Measurements from ENCODE around the gene SEMG1. TPM values are rescaled to one million over a fixed set of nuclear protein-coding genes. Genes with fewer than 3 reads are reported as not detected.

The SEMG1 gene
- total RNA-seq, 1 experiment from 2014 or later, result 2.0 TPM

DNA sequence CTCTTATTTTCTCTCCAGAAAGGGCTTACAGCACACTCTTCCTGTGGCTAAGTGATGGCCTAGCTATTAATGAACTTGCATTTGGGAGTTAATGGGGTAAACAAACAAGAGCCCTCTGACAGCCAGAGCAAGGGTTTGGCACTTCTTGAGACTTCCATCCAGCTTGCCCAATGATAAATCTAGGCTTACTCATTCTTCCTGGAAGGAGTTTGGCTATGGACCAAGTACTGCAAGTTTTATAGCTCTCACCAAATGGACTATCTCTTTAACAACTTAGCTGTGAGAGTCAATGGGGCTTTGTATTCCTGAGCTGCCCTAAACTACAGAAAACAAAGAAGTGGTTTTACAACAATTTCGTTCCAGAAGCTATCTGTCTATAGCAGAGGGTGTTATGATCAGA lies 48.9 kb upstream of the SEMG1 start:
- Histone ChIP-seq H4K5ac (ENCODE audit: insufficient read length, low read depth, low read length) (no peak overlapping the region), H2AK5ac (ENCODE audit: insufficient read length, low read length) (no peak overlapping the region), H2BK15ac (ENCODE audit: low read depth, low read length) (no peak overlapping the region), H4K20me1 (ENCODE audit: control insufficient read depth, insufficient read depth, insufficient read length) (no peaks in the 10 kb centered on the region), H3K9ac (ENCODE audit: extremely low read depth, insufficient read length, low read length) (no peak overlapping the region), H3K9me3 (ENCODE audit: control insufficient read depth, low read depth, low read length) (no peaks in the 10 kb centered on the region), H3T11ph (ENCODE audit: low read length) (no peak overlapping the region), H3K23ac (ENCODE audit: insufficient read length, low read depth, low read length) (no peak overlapping the region), H4K91ac (ENCODE audit: insufficient read length, low read depth, low read length) (no peak overlapping the region), H3K27me3 (ENCODE audit: insufficient read depth, low read length) (no peaks in the 10 kb centered on the region), H2BK12ac (ENCODE audit: insufficient read length, low read depth, low read length) (no peak overlapping the region), H3K4me2 (ENCODE audit: insufficient read depth, insufficient read length, low read length) (no peak overlapping the region), H3K4ac (ENCODE audit: low read depth, low read length) (no peak overlapping the region), H3K56ac (ENCODE audit: insufficient read length, low read depth, low read length) (no peak overlapping the region), H2BK5ac (ENCODE audit: insufficient read length, low read length) (no peak overlapping the region), H3K79me2 (ENCODE audit: insufficient read depth, low read length) (no peaks in the 10 kb centered on the region), H2AFZ (ENCODE audit: low read length) (no peak overlapping the region), H3K27ac (ENCODE audit: insufficient read length, low read depth, low read length) (no peak overlapping the region), H3K23me2 (ENCODE audit: insufficient read length, low read depth, low read length, poor library complexity, severe bottlenecking) (no peaks in the 10 kb centered on the region), H3K4me1 (ENCODE audit: insufficient read depth, low read length) (no peaks in the 10 kb centered on the region), H3K79me1 (ENCODE audit: insufficient read depth, low read depth, low read length, poor library complexity, severe bottlenecking) (no peaks in the 10 kb centered on the region), H3K18ac (ENCODE audit: insufficient read length, low read depth, low read length) (no peak overlapping the region), H4K8ac (replicated peaks; ENCODE audit: insufficient read length, low read depth, low read length) (no peak overlapping the region), H2BK120ac (ENCODE audit: low read depth, low read length, poor library complexity, severe bottlenecking) (no peak overlapping the region), H3K14ac (ENCODE audit: insufficient read depth, low read length) (no peak overlapping the region), H2BK20ac (ENCODE audit: low read depth, low read length, poor library complexity, severe bottlenecking) (no peak overlapping the region)
- Mint-ChIP-seq H3K4me3 (no peak overlapping the region), H3K4me1 (no peaks in the 10 kb centered on the region), H3K36me3 (ENCODE audit: insufficient read depth in 1 of 3, low read depth in 3 of 3) (no peaks in the 10 kb centered on the region; a peak in 1 of 7 replicates), H3K27me3 (ENCODE audit: low read depth) (peaks cover 7% of the 10 kb centered on the region), H3K9me3 (peaks cover 16 to 30% of the 10 kb centered on the region in 2 experiments), H3K27ac (no peak overlapping the region)
- TF ChIP-seq, protein P1, sequence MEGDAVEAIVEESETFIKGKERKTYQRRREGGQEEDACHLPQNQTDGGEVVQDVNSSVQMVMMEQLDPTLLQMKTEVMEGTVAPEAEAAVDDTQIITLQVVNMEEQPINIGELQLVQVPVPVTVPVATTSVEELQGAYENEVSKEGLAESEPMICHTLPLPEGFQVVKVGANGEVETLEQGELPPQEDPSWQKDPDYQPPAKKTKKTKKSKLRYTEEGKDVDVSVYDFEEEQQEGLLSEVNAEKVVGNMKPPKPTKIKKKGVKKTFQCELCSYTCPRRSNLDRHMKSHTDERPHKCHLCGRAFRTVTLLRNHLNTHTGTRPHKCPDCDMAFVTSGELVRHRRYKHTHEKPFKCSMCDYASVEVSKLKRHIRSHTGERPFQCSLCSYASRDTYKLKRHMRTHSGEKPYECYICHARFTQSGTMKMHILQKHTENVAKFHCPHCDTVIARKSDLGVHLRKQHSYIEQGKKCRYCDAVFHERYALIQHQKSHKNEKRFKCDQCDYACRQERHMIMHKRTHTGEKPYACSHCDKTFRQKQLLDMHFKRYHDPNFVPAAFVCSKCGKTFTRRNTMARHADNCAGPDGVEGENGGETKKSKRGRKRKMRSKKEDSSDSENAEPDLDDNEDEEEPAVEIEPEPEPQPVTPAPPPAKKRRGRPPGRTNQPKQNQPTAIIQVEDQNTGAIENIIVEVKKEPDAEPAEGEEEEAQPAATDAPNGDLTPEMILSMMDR (conservative IDR thresholded peaks at IDR 0.05), result no peak
- no peak for DNase-seq
- no CpG with 5 or more reads among the region's 1 CpG for WGBS (ENCODE audit: extremely low coverage, insufficient read length, low lambda C conversion rate)

Data from H9 (cell line).